GM18909 (cell line): ENCODE measurements around the gene SOX1.

ENCODE experiments used
- ATAC-seq: cut with Tn5 transposase; IDR thresholded peaks from one replicate; pipeline ENCODE4 v1.9.1; 2021; ENCODE audit warnings: mild to moderate bottlenecking; ENCODE audit not compliant: unreplicated experiment, poor library complexity

The SOX1 gene

GRCh38 chr13:112103260-112103838, 36.4 kb downstream of the SOX1 start:
- no peak for ATAC-seq

GRCh38 chr13:112103961-112104880, 37.3 kb downstream of the SOX1 start:
- no peak for ATAC-seq

- ATAC-seq = no peak
Observed at GRCh38 chr13:112104881-112105234, 37.9 kb downstream of the SOX1 start.

GRCh38 chr13:112105244-112105681, 38.3 kb downstream of the SOX1 start:
- no peak for ATAC-seq

GRCh38 chr13:112105892-112106291, 38.9 kb downstream of the SOX1 start:
- no peak for ATAC-seq

GRCh38 chr13:112106478-112107141, 39.7 kb downstream of the SOX1 start:
- ATAC-seq = no peak

GRCh38 chr13:112107289-112107688, 40.3 kb downstream of the SOX1 start:
- ATAC-seq = no peak

GRCh38 chr13:112110479-112110878, 43.5 kb downstream of the SOX1 start:
- ATAC-seq = no peak

GRCh38 chr13:112111239-112111857, 44.4 kb downstream of the SOX1 start:
- ATAC-seq = no peak

- ATAC-seq = no peak
Observed at GRCh38 chr13:112112534-112113276, 45.8 kb downstream of the SOX1 start.

GRCh38 chr13:112113348-112113747, 46.4 kb downstream of the SOX1 start:
- no peak for ATAC-seq

- no peak for ATAC-seq
Observed at GRCh38 chr13:112113851-112114250, 46.9 kb downstream of the SOX1 start.

- ATAC-seq = no peak
Observed at GRCh38 chr13:112114391-112114790, 47.4 kb downstream of the SOX1 start.

- no peak for ATAC-seq
Observed at GRCh38 chr13:112115403-112116091, 48.6 kb downstream of the SOX1 start.

- ATAC-seq = no peak
Observed at GRCh38 chr13:112116187-112116950, 49.4 kb downstream of the SOX1 start.

- ATAC-seq = no peak
Observed at GRCh38 chr13:112117258-112117954, 50.5 kb downstream of the SOX1 start.

GRCh38 chr13:112117955-112118302, 51.0 kb downstream of the SOX1 start:
- no peak for ATAC-seq

GRCh38 chr13:112118451-112119064, 51.6 kb downstream of the SOX1 start:
- ATAC-seq = no peak
